ENCODE data around the gene SERP1.

DNA sequence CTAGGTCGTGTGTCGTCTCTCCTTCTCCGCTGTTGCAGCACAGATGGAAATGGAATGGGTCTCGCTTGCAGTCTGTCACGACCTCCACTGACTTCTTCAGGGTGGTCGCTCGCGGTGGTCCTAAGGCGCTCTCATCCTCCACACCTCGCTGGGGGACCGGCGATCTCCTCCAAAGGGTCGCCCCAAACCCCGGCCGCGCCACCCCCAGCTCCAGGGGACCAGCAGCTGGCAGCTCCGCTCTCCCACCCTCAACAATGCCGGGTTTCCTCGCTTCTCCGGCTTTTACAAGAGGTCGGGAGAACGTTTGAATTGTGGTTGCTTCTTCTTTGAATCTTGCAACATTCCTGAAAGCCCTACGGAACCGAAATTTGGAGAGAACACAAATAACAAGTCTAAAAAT, 25.9 kb downstream of the SERP1 start:
- TF ChIP-seq RAD21 (IDR thresholded peaks at IDR 0.05; ENCODE audit: low read length) (no peak), EZH2phosphoT487 (IDR thresholded peaks at IDR 0.05; ENCODE audit: borderline replicate concordance, low read depth) (no peak)
- TF ChIP-seq, protein P1, sequence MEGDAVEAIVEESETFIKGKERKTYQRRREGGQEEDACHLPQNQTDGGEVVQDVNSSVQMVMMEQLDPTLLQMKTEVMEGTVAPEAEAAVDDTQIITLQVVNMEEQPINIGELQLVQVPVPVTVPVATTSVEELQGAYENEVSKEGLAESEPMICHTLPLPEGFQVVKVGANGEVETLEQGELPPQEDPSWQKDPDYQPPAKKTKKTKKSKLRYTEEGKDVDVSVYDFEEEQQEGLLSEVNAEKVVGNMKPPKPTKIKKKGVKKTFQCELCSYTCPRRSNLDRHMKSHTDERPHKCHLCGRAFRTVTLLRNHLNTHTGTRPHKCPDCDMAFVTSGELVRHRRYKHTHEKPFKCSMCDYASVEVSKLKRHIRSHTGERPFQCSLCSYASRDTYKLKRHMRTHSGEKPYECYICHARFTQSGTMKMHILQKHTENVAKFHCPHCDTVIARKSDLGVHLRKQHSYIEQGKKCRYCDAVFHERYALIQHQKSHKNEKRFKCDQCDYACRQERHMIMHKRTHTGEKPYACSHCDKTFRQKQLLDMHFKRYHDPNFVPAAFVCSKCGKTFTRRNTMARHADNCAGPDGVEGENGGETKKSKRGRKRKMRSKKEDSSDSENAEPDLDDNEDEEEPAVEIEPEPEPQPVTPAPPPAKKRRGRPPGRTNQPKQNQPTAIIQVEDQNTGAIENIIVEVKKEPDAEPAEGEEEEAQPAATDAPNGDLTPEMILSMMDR (IDR thresholded peaks at IDR 0.05) = no peak
